D721Med (cell line): ENCODE results near the gene RTP1.

Experiments
- DNase-seq: peaks from one replicate; pipeline ENCODE4 v3.0.0; 2011; ENCODE audit warnings: low spot score; ENCODE audit not compliant: insufficient read length
- FAIRE-seq: peaks from 2 replicates; lab custom pipeline; 2011; peaks lifted over from hg19 to GRCh38; lab: Jason Lieb, UNC
- TF ChIP-seq, protein P1 (sequence below): IDR thresholded peaks from 2 replicates; pipeline ENCODE4 v1.5.1; 2012; ENCODE audit warnings: mild to moderate bottlenecking, control low read depth; ENCODE audit not compliant: insufficient read depth; ENCODE audit errors: missing control alignments

RTP1 gene

GRCh38 chr3:187242435-187242834 lies 45.1 kb downstream of the RTP1 start:
- FAIRE-seq (no peak), DNase-seq (no peak)
- TF ChIP-seq, protein P1, sequence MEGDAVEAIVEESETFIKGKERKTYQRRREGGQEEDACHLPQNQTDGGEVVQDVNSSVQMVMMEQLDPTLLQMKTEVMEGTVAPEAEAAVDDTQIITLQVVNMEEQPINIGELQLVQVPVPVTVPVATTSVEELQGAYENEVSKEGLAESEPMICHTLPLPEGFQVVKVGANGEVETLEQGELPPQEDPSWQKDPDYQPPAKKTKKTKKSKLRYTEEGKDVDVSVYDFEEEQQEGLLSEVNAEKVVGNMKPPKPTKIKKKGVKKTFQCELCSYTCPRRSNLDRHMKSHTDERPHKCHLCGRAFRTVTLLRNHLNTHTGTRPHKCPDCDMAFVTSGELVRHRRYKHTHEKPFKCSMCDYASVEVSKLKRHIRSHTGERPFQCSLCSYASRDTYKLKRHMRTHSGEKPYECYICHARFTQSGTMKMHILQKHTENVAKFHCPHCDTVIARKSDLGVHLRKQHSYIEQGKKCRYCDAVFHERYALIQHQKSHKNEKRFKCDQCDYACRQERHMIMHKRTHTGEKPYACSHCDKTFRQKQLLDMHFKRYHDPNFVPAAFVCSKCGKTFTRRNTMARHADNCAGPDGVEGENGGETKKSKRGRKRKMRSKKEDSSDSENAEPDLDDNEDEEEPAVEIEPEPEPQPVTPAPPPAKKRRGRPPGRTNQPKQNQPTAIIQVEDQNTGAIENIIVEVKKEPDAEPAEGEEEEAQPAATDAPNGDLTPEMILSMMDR = no peak

GRCh38 chr3:187242900-187243299 lies 45.6 kb downstream of the RTP1 start:
- no peak for DNase-seq
- no peak for FAIRE-seq
- TF ChIP-seq, protein P1 = no peak

DNA sequence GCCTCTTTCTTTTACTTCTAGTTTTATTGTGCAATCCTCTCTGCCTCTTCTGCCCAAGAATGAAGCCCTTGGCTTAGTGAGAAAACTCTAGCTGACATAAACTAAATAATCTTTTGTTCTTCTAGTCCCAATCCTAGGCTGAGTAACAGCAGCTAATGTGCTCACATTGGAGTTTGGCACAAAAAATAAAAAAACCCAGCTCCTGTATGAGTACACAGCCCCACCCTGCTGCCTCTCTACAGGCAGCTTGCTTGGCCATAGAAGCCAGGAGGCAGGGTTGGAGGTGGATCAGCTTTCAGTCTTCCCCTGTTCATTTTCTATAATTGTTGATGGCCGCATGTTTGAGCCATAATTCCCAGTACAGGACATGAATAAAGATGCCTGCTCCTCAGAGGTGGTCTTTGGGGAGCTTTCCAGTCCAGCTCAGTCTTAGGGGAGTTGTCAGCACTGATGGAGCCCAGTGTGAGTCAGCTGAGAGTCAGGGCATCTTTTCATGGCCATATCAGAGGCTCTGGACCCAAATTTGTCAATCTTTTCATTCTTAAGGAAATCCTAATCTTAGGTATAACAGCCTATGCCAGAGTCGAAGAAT lies 46.7 kb downstream of the RTP1 start:
- TF ChIP-seq, protein P1 = no peak
- DNase-seq = no peak
- FAIRE-seq = no peak

GRCh38 chr3:187247398-187247797 lies 50.1 kb downstream of the RTP1 start:
- FAIRE-seq (no peak), DNase-seq (no peak)
- TF ChIP-seq, protein P1 = no peak
